Activated effector memory CD4-positive, alpha-beta T cell treated with anti-CD3 and anti-CD28 coated beads, Interleukin-2, amount 50 U/mL, for 16 hours (primary cell): ENCODE results near the gene PRDM15.
"Not testable (repeated sequence)": the region's sequence is repeated elsewhere in the genome, so short reads cannot be mapped to it uniquely, and the experiment has no call there.

Experiments
- DNase-seq: peaks from one replicate; pipeline ENCODE4 v3.0.0-alpha.2; 2020

The PRDM15 gene

GRCh38 chr21:41801321-41802197, 77.6 kb downstream of the PRDM15 start:
- no peak for DNase-seq

- no peak for DNase-seq
Measured at GRCh38 chr21:41800425-41801320, 78.5 kb downstream of the PRDM15 start.

GRCh38 chr21:41799763-41800162, 79.4 kb downstream of the PRDM15 start:
- no peak for DNase-seq

GRCh38 chr21:41798326-41798725, 80.8 kb downstream of the PRDM15 start:
- DNase-seq: no peak

DNA sequence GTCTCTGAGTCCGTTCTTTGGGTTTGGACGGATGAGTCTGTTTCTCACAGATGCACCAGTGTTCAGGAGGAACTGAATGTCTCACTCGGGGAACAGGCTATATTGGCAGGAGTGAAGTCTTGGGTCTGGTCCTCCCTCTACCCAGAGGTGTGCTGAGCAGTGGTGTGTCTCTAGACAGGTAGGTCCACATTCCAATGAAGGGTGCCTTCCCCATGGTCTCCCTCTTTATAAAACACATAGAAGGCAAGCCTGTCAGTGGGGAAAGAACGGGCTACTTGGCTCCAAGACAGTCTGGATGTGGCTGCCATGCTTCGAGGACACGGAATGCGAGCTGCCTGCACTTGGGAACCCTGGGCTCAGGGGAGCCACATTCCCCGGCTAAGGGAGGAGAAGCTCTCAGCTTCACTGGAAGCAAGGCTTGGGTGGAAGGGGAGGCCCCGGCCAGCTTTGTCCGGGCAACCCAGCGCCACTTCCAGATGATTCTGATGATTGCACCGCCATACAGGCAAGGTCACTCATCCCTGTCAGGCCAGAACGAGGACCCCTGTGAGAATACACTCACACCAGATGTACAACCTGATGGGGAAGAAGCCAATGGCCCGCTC, 82.6 kb downstream of the PRDM15 start:
- no peak for DNase-seq

DNA sequence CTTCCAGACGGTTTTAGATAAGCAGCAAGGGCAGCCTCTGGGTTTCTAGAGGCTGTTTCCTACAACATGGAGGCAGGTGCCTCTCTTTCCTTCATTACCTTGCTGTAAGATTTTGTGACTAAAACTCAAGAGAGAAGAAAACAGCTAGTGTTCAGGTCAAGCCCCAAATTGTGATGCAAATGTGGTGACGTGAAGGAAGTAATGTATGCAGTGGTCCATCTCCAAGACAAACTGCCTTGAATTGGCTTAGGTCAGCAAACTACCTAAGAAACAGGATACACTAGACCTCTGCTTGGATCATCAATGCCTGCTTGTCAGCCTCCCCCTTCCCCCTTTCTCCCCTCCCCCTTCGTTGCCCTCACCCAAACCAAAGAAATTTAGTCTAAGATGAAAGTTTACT, 83.4 kb downstream of the PRDM15 start:
- no peak for DNase-seq

GRCh38 chr21:41794600-41794999, 84.5 kb downstream of the PRDM15 start:
- no peak for DNase-seq

- no peak for DNase-seq
Measured at GRCh38 chr21:41792711-41793110, 86.4 kb downstream of the PRDM15 start.

- no peak for DNase-seq
Measured at GRCh38 chr21:41786509-41786987, 92.6 kb downstream of the PRDM15 start.

GRCh38 chr21:41785262-41785661, 93.9 kb downstream of the PRDM15 start:
- DNase-seq: not testable (repeated sequence)

DNA sequence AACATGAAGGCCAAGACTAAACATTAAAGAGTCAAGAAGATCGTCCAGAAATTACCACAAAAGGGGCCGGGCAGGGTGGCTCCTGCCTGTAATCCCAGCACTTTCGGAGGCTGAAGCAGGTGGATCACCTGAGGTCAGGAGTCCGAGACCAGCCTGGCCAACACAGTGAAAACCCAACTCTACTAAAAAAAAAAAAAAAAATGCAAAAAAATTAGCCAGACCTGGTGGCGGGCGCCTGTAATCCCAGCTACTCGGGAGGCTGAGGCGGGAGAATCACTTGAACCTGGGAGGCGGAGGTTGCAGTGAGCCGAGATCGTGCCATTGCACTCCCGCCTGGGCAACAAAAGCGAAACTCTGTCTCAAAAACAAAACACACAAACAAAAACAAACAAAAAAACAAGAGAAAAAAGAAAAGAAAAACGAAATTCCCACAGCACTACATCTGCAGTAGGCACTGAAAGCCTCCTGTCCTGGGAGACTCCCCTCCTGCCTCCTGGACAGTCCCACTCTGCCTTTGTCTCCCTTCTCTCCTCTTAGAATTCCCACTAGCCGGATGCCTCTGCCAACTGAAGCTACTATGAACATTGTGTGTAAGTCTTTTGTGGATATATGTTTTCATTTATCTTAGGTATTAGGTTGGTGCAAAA, 94.6 kb downstream of the PRDM15 start:
- DNase-seq: no peak

DNA sequence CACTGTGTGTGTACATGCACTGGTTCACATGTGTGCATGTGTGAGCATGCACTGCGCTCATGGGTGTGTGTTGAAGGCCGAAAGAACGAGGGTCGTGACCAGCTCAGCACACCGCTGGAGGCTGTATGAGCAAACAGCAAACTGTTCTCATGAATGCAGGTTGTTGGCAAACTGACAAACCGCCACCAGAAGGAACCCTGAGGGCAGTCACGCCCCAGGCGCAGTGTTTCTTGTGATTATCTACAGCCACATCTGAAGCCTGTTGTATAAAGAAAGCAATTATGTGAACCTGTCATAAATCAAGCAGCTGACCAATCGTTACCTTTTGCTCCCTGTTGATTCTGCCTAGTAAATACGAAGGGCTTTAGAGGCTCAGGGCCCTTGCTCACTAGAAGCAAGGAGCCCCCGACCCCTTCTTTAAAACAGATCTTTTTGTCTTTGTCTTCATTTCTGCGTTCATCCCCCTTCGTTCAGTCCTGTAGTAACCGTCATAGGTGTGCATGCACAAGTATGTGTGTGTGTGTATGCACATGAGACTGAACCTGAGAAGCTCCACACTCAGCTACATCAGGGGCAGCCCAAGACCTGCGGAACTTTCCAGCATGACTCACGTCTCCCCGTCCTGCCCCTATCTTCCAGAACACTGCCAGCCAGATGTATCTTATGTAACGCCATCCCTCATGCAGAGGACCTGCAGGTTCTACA, 95.5 kb downstream of the PRDM15 start:
- no peak for DNase-seq

- no peak for DNase-seq
Measured at GRCh38 chr21:41781050-41781410, 98.1 kb downstream of the PRDM15 start.

- DNase-seq: no peak
Measured at GRCh38 chr21:41780337-41781049, 98.7 kb downstream of the PRDM15 start.

GRCh38 chr21:41779659-41780058, 99.5 kb downstream of the PRDM15 start:
- DNase-seq: peak; percentile 33

- DNase-seq: peak; percentile 27
Measured at GRCh38 chr21:41778930-41779600, 100.1 kb downstream of the PRDM15 start.

- peak; percentile 63 for DNase-seq
Measured at GRCh38 chr21:41777951-41778815, 101.0 kb downstream of the PRDM15 start.

- DNase-seq: peak; percentile 14
Measured at GRCh38 chr21:41776778-41777177, 102.4 kb downstream of the PRDM15 start.

GRCh38 chr21:41775149-41775472, 104.0 kb downstream of the PRDM15 start:
- DNase-seq: peak; percentile 0
